Activated T-cell treated with anti-CD3 and anti-CD28 coated beads, Interleukin-2, amount 50 U/mL, for 4 hours (primary cell): ENCODE measurements around the gene PPM1H. TPM values are rescaled to one million over a fixed set of nuclear protein-coding genes. Genes with fewer than 3 reads are reported as not detected.

ENCODE experiments used
- ATAC-seq, 2 donors: fragments of 200-7000 bp; cut with Tn5 transposase; one replicate each; pipeline ENCODE4 v1.10.0; 2021
- DNase-seq: peaks from one replicate; pipeline ENCODE4 v3.0.0-alpha.2; 2020
- H3K27me3 Mint-ChIP-seq: one replicate; pipeline ENCODE4 v1.8.0; 2021; ENCODE audit warnings: low read depth, mixed read lengths
- H3K36me3 Mint-ChIP-seq: one replicate; pipeline ENCODE4 v1.8.0; 2022; ENCODE audit warnings: mixed read lengths; ENCODE audit not compliant: insufficient read depth
- H3K4me1 Mint-ChIP-seq: one replicate; pipeline ENCODE4 v1.8.0; 2021; ENCODE audit warnings: low read depth, mixed read lengths
- H3K4me3 Mint-ChIP-seq: one replicate; pipeline ENCODE4 v1.8.0; 2021; ENCODE audit warnings: mild to moderate bottlenecking, moderate library complexity, mixed read lengths
- H3K9me3 Mint-ChIP-seq: one replicate; pipeline ENCODE4 v1.8.0; 2021; ENCODE audit warnings: mixed read lengths
- total RNA-seq, 3 donors: library from RNA; stranded (reverse); gene quantifications; one replicate each; pipeline ENCODE4 v1.2.1, GENCODE V29; 2021

The PPM1H gene
- total RNA-seq, 3 donors from 2014 or later, result 0.03 to 0.25 (median 0.19) TPM

DNA sequence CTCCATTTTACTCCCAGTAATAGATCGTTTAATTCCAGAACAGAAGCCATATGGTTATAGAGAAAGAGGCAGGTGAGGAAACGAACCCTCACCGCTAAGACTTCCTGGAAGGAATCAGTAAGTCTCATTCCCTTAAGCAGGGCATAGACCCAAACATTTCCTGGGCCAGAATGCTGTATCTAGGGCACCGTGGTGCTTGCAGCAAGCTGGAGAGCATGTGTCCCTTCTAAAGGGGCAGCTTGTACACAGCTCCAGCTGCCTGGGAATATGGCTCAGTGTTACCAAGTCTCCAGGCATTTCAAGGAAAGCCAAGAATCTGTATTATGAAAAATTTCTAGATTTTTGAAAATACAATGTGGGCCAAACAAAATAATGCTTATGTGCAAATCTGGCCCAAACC, 73.4 kb downstream of the PPM1H start:
- Mint-ChIP-seq H3K4me1 (no peaks in the 10 kb centered on the region), H3K4me3 (no peak overlapping the region), H3K27me3 (peaks cover 14% of the 10 kb centered on the region), H3K36me3 (no peaks in the 10 kb centered on the region), H3K9me3 (no peaks in the 10 kb centered on the region)
- DNase-seq (no peak), ATAC-seq (no peak)

DNA sequence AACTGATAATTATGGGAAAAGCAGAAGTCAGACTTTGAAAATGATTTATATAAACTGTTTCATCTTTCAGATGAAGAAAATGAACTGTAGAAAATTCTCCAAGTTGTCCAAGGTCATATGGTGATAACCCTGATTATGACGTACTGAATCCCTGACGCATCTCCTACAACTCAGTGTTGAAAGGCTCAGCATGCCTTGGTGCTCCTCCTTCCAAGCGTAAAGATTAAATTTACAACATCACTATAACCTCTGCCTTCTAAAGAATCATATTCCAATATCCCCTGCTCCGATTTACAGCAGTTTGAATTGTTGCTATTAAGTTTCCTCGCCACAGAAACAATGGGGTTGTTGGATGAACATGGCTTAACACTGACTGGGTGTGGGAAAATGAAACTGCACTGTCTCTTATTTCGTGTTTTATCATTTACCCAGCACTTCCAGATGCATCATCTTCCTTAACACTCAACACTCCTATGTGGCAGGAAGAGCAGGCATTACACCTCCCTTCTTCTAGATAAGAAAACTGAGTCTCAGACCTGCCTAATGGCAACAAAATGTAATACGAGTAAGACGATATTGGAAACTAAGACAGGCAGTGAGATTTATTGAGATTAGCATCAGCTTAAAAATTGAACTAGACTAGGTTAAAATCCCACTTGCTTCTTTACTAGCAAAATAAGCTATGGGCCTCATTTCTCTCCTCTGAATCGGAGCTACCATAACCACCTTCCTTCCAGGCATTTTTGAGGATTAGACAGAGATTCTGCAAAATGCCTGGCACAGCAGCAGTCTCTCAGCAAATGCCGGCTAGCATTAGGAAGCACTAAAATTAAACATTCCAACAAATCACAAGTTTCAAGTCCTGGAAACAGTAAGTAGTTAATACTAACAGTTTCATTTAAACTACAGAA, 74.2 kb downstream of the PPM1H start:
- no peaks in the 10 kb centered on the region for H3K9me3 Mint-ChIP-seq
- H3K4me1 Mint-ChIP-seq, result no peaks in the 10 kb centered on the region
- peaks cover 14% of the 10 kb centered on the region for H3K27me3 Mint-ChIP-seq
- DNase-seq (no peak), ATAC-seq (no peak)
- H3K36me3 Mint-ChIP-seq, result no peaks in the 10 kb centered on the region
- no peak overlapping the region for H3K4me3 Mint-ChIP-seq

DNA sequence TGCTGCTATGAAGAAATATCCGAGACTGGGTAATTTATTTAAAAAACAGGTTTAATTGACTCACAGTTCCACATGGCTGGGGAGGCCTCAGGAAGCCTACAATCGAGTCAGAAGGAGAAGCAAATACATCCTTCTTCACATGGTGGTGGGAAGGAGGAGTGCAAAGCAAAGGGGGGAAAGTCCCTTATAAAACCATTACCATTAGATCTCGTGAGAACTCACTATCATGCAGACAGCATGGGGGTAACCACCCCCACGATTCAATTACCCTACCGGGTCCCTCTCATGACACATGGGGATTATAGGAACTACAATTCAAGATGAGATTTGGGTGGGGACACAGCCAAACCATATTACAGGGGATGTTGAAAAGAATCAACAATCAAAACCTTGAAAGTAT, 74.9 kb downstream of the PPM1H start:
- ATAC-seq, result no peak
- Mint-ChIP-seq H3K36me3 (no peaks in the 10 kb centered on the region), H3K27me3 (peaks cover 9% of the 10 kb centered on the region), H3K4me1 (no peaks in the 10 kb centered on the region), H3K4me3 (no peak overlapping the region), H3K9me3 (no peaks in the 10 kb centered on the region)
- no peak for DNase-seq

DNA sequence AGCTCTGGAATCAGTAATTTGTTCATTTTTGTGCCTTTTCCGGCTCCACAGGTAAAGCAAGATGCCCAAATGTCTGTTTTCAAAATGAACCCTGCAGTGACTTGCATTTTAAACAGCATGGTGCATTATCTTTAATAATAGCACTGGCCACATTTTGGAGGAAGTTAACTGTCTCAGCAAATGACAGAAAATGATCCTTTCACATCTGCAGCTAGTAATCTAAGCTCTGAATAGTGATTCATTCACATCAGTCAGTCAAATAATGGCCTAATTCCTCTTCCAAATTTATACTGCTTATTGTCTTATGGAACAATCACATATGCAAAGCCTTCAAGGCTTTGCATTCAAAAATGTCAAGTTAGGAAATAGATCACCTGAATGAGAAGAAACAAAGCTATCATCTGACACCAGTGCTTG, 75.6 kb downstream of the PPM1H start:
- no peaks in the 10 kb centered on the region for H3K36me3 Mint-ChIP-seq
- no peaks in the 10 kb centered on the region for H3K9me3 Mint-ChIP-seq
- DNase-seq (no peak), ATAC-seq (no peak)
- no peaks in the 10 kb centered on the region for H3K4me1 Mint-ChIP-seq
- peaks cover 9% of the 10 kb centered on the region for H3K27me3 Mint-ChIP-seq
- H3K4me3 Mint-ChIP-seq, result no peak overlapping the region

DNA sequence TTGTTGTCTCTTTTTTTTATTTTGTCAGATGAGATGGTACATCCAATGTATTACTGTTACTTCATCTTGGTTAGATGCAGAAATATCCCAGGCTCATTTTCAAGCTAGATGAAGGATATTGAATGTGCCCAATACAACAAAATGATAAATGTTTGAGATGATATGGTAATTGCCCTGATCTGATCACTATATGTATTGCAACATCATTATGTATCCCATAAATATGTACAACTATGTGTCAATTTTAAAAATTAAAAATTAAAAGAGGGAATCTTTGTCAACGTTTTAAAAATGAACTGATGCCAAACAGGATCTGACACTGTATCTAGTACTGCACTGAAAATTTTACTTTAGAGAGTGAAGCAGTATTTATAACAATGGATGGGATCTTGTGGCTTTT, 78.5 kb downstream of the PPM1H start:
- peaks cover 7% of the 10 kb centered on the region for H3K27me3 Mint-ChIP-seq
- ATAC-seq (no peak), DNase-seq (no peak)
- no peaks in the 10 kb centered on the region for H3K9me3 Mint-ChIP-seq
- no peak overlapping the region for H3K4me3 Mint-ChIP-seq
- no peaks in the 10 kb centered on the region for H3K36me3 Mint-ChIP-seq
- H3K4me1 Mint-ChIP-seq, result no peaks in the 10 kb centered on the region

DNA sequence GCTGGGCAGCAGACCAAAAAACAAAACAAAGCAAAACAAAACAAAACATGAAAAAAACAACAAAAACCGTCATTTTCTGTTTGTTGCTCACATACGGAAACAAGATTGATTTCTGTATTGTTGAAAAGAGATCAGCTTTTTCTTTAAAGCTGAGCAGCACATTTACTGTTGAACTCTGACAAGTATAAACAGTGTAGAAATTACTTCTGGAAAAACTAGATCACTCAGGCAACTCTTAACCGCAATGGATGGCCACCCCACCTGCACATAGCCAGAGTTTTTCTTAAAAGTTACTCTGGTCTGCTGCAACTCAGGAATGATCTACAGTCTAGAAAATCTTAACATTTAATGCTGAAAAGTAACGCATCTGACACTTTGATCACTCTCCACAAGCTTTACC, 80.9 kb downstream of the PPM1H start:
- Mint-ChIP-seq H3K4me3 (no peak overlapping the region), H3K4me1 (no peaks in the 10 kb centered on the region), H3K36me3 (no peaks in the 10 kb centered on the region), H3K9me3 (no peaks in the 10 kb centered on the region), H3K27me3 (no peaks in the 10 kb centered on the region)
- DNase-seq, result no peak
- ATAC-seq, result no peak

DNA sequence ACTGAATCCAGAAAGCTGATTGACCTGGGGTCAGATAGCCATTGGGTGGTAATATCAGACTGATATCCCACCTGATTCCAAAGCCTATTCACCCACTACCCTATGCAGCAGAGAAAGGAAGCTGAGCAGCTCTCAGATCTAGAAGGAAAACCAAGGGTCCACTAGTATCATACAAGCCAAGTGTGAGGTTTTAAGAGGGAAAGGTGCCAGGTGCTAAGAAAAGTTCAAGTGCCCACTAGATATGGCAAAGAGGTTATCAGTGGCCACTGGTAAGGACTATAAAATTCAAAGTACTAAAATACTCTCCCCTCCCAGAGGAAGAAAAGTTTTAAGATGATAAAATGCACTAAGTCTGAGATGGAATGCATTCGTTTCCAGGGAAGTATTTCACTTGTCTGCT, 85.6 kb downstream of the PPM1H start:
- no peak overlapping the region for H3K4me3 Mint-ChIP-seq
- H3K27me3 Mint-ChIP-seq, result peaks cover 2% of the 10 kb centered on the region
- H3K9me3 Mint-ChIP-seq, result no peaks in the 10 kb centered on the region
- no peaks in the 10 kb centered on the region for H3K4me1 Mint-ChIP-seq
- DNase-seq (no peak), ATAC-seq (no peak)
- no peaks in the 10 kb centered on the region for H3K36me3 Mint-ChIP-seq

DNA sequence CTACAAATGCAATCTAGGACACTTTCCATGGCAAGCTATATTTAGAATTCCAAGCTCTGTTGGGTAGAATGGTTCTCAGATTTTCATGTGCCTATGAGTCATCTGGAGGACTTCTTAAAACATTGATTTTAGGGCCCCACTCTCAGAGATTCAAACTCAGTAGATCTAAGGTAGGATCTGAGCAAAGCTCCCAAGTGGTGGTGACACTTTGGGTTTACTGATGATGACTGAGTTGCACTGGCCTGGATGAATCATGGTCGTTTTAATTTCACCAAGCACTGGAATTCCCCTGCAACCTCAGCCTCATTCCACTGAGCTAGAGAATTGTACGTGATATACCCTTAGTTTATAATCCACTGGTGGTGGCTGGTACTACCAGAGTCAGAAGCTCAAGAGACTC, 86.5 kb downstream of the PPM1H start:
- peak; percentile 52 to 80 for ATAC-seq
- H3K4me1 Mint-ChIP-seq, result no peaks in the 10 kb centered on the region
- H3K36me3 Mint-ChIP-seq, result no peaks in the 10 kb centered on the region
- no peak overlapping the region for H3K4me3 Mint-ChIP-seq
- no peaks in the 10 kb centered on the region for H3K9me3 Mint-ChIP-seq
- DNase-seq, result no peak
- peaks cover 2% of the 10 kb centered on the region for H3K27me3 Mint-ChIP-seq

DNA sequence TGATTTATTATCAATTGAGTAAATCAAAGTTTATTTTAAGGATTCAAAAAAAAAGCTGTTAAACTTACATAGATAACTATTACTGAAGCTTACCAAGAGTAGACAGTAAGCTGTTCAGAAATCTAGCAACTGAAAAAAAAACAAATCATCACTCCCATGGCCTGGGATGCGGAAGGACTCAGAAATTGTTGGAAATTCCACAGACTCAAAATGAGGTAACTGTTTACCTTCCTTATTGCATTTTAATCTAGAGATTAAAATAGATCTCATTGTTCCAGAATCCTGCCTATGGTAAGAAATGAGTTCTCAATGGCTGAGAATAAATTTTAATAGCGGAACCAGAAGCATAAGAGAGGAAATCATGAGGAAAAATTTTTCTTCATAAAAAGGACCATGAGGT, 87.2 kb downstream of the PPM1H start:
- no peaks in the 10 kb centered on the region for H3K9me3 Mint-ChIP-seq
- no peak overlapping the region for H3K4me3 Mint-ChIP-seq
- no peaks in the 10 kb centered on the region for H3K4me1 Mint-ChIP-seq

DNA sequence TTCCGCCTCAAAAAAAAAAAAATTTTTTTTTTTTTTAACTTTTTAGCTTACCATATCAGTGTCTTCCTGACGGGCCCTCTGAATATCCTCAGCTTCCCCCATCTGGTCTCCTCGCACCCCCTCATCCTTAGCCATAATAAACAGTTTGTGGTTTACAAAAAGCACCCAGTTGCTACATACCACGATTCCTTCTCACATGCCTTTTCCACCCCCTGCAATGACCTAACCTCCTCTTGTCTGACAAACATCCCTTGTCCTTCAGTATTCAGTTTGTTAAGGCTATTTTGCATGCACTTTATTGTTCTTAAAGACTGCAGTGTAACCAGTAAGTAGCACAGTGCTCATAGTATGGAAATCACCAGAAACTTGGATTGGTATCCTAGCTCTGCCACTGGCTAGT, 88.5 kb downstream of the PPM1H start:
- Mint-ChIP-seq H3K9me3 (no peaks in the 10 kb centered on the region), H3K36me3 (no peaks in the 10 kb centered on the region), H3K27me3 (peaks cover 2% of the 10 kb centered on the region), H3K4me3 (no peak overlapping the region), H3K4me1 (no peaks in the 10 kb centered on the region)
- DNase-seq, result no peak
- no peak for ATAC-seq

More for the DNA sequence above, 87.2 kb downstream of the PPM1H start:
- no peaks in the 10 kb centered on the region for H3K36me3 Mint-ChIP-seq
- DNase-seq, result no peak
- H3K27me3 Mint-ChIP-seq, result peaks cover 2% of the 10 kb centered on the region
- no peak for ATAC-seq

DNA sequence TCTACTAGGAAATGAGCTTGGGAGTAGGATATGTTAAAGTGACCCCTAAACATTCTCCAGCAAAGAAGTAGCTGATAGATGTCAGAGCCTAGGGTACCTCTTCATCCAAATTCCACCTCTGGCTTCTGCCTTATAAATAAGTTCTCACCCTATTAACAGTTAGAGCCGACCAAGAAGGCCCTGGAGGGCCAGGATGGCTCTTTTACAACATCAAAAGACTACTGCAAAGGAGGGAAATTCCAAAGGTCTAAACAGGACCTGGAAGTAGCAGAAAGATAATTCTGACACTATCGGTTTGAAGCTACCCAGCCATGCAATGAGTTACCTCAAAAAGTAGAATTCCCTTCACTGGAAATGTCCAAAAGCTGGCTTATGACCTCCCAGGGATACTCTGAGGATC, 90.0 kb downstream of the PPM1H start:
- H3K9me3 Mint-ChIP-seq, result no peaks in the 10 kb centered on the region
- H3K27me3 Mint-ChIP-seq, result peaks cover 6% of the 10 kb centered on the region
- no peaks in the 10 kb centered on the region for H3K4me1 Mint-ChIP-seq
- H3K36me3 Mint-ChIP-seq, result no peaks in the 10 kb centered on the region
- H3K4me3 Mint-ChIP-seq, result no peak overlapping the region
- ATAC-seq (no peak), DNase-seq (no peak)

DNA sequence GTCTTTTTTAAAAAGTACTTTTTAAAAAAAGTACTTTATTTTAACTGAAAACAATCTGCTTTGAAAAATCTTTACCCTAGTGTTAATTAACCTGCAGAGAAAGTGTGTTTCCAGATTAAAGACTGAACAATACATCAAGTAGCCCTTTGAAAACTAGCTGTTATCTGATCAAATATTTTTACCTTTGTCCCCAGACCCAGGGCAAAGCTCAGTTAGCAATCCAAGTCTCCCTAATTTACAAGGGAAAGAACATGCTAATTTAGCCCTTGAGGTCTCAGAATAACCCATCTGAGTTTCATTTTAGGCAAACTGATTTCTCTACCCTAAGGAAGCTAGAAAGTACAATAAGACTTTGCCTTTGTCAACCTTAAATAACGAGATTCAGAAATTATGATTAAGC, 91.2 kb downstream of the PPM1H start:
- no peaks in the 10 kb centered on the region for H3K4me1 Mint-ChIP-seq
- DNase-seq (no peak), ATAC-seq (no peak)
- no peak overlapping the region for H3K4me3 Mint-ChIP-seq
- no peaks in the 10 kb centered on the region for H3K9me3 Mint-ChIP-seq
- H3K36me3 Mint-ChIP-seq, result no peaks in the 10 kb centered on the region
- peaks cover 9% of the 10 kb centered on the region for H3K27me3 Mint-ChIP-seq

DNA sequence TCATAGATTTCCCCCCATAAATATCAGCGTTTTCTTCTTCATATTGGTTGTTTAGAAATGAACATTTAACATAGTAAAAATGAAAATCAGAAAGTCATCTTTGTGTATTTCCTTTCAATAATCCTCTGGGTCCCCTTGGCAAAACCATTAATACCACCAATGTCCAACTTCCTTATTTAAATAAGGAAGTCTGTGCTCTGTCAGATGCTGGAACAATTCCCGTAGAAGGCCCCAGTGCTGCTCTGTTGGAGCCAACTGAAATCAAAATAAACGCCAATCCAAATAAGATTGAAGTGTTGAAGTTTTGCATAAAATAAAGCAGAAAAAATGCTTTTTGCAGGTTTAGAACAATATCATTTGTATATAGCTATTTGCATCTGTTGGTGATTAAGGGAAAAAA, 93.1 kb downstream of the PPM1H start:
- ATAC-seq, result no peak
- Mint-ChIP-seq H3K27me3 (peaks cover 9% of the 10 kb centered on the region), H3K4me1 (no peaks in the 10 kb centered on the region), H3K9me3 (no peaks in the 10 kb centered on the region), H3K4me3 (no peak overlapping the region), H3K36me3 (no peaks in the 10 kb centered on the region)
- no peak for DNase-seq

DNA sequence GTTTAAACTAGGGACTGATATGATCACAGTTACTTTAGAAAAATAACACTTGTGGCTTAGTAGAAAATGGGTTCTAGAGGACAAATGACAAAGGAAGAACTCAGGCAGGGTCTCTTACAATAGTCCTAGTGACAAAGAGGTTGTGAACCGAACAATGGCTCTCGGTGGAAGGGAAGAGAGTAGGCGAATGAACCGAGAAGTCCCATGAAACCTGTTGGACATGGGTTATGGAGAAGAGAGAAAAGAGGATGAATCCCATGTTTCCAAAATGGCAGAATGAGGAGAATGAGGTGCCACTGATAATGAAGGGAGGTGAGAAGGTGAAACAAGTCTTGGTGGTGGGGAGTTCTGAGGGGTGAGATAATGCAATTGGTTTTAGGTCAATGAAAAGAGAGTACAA, 94.1 kb downstream of the PPM1H start:
- Mint-ChIP-seq H3K36me3 (no peaks in the 10 kb centered on the region), H3K9me3 (no peaks in the 10 kb centered on the region), H3K4me3 (no peak overlapping the region), H3K4me1 (no peaks in the 10 kb centered on the region), H3K27me3 (peaks cover 7% of the 10 kb centered on the region)
- ATAC-seq (no peak), DNase-seq (no peak)

DNA sequence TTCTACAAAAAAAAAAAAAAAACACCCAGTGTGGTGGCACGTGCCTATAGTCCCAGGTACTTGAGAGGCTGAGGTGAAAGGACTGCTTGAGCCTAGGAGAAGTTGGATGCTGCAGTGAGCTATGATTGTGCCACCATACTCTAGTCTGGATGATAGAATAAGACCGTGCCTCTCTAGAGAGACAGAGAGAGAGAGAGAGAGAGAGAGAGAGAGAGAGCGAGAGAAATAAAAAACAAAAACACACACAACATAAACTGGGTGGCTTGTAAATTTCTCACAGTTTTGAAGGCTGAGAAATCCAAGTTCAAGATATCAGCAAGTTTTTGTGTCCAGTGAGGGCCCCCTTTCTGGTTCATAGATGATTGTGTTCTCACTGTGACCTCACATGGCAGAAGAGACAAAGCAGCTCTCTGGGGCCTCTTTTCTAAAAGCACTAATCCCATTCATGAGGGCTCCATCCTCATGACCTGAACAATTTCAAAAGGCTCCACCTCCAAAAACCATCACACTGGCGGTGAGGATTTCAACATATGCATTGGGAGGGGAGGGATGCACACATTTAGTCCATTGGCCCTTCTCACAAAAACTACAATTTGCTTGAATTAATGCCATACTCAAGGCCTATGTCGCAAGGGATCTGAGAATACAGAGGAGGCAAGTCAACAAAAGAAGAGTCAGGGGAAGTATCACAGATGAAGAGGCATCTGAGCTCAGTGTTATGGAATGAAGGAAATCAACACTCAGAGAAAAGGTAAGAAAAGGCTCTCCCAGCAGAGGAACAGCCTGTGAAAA, 94.9 kb downstream of the PPM1H start:
- no peak for ATAC-seq
- Mint-ChIP-seq H3K4me1 (no peaks in the 10 kb centered on the region), H3K4me3 (no peak overlapping the region), H3K9me3 (no peaks in the 10 kb centered on the region), H3K36me3 (no peaks in the 10 kb centered on the region), H3K27me3 (peaks cover 7% of the 10 kb centered on the region)
- DNase-seq, result no peak
